ENCODE measurements around the gene NEK1. TPM values are rescaled to one million over a fixed set of nuclear protein-coding genes. Genes with fewer than 3 reads are reported as not detected.

Gene NEK1
- total RNA-seq, 2 experiments from 2014 or later: 10.7 to 11.4 TPM

DNA sequence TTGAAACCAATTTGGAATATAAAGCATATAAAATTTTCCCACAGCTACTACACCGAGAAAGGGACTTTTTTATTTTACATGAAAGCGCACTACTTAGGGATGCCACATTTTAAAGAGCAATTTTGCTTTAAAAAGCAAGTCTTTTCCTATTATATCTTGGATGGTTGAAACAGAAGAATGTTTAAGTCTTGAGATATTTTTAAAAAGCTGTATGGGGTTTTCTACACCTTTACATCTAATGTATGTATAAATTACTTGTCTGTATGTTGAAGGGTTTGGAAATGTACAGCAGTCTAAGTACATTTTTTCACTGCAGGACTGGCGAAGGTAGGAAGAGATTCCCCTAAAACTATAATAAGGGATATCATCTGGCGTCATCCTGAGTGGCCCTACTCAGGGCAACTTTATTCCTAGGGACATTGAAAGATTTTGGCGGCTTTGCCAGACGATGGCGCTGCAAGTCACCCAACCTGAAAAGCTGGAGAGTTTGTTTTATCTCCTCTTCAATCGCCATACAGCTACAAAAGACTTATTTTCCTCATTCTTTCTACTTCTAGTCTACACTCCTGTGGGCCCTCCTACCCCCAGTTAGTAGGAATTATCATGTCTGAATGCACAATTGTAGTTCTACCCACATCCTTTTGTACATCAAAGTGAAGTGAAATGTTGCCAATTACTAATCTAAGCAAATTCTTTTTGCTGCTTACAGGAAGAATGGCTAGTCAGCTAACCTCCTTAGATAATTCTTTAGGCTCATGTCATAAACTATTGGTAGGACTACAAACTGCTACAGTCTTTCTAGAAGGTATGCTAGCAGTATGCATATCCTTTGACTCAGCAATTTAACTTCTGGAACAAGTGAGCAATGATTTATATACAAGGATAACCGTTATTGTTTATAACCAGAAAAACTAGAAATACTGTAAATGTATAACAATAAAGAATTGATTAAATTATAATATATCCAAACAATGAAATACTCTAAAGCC lies 782 bp upstream of the NEK1 start:
- H3K4me1 Mint-ChIP-seq (ENCODE audit: low read depth): peaks cover 53% of the 10 kb centered on the region
- CTCF ChIA-PET: interaction anchor here (0.6 to 2.7 kb wide), 29 partner anchors 9 to 439 kb away, joined by 3 to 21 read pairs (median 4); partner anchors contain the start of gene MFAP3L
- peak overlapping the region; percentile 86 for H3K4me3 Mint-ChIP-seq
- intact Hi-C loops (cut with micrococcal nuclease): loop anchor here (1.0 to 10.0 kb wide), 15 partner anchors 9 to 1296 kb away; partner anchors contain the start of genes CBR4, DDX60, DDX60L and HPF1
- peak; percentile 84 for DNase-seq
- H3K27ac Mint-ChIP-seq: peak overlapping the region; percentile 94
- H3K9me3 Mint-ChIP-seq: no peaks in the 10 kb centered on the region
- POLR2A ChIA-PET: interaction anchor here (0.5 to 2.3 kb wide), 6 partner anchors 9 to 412 kb away, joined by 3 to 14 read pairs (median 6); no protein-coding TSS in a partner anchor
- H3K36me3 Mint-ChIP-seq: no peaks in the 10 kb centered on the region
- no peaks in the 10 kb centered on the region for H3K27me3 Mint-ChIP-seq

DNA sequence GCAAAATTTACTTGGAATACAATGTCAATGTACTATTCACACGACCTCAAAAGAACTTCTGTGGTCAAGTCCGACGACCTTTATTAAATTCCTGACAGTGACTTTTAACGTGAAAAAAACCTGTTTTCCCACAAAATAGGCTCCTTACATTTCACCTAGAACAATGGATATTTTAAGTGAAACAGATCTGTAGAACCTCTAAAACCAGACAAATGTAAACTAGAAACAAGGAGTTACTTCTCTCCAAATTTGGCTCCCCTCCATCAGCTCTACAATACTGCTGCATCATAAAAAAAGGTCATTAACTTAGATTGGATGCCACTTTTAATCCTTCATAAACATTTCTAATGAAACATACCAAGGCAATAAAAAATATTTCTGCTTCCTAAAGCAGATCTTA lies 1.2 kb downstream of the NEK1 start:
- Mint-ChIP-seq H3K4me3 (peak overlapping the region; percentile 86), H3K27me3 (no peaks in the 10 kb centered on the region), H3K4me1 (ENCODE audit: low read depth) (peaks cover 44% of the 10 kb centered on the region), H3K36me3 (no peaks in the 10 kb centered on the region), H3K9me3 (no peaks in the 10 kb centered on the region), H3K27ac (peak overlapping the region; percentile 23)
- intact Hi-C loops (cut with micrococcal nuclease): loop anchor here (5.0 to 10.0 kb wide), 4 partner anchors 356 to 1294 kb away; partner anchors contain the start of genes DDX60 and DDX60L
- no peak for DNase-seq
- POLR2A ChIA-PET: interaction anchor here (2.0 kb wide), 1 partner anchor 9 kb away, joined by 8 read pairs; the partner anchor contains the start of gene CLCN3
- CTCF ChIA-PET: no interaction called here

DNA sequence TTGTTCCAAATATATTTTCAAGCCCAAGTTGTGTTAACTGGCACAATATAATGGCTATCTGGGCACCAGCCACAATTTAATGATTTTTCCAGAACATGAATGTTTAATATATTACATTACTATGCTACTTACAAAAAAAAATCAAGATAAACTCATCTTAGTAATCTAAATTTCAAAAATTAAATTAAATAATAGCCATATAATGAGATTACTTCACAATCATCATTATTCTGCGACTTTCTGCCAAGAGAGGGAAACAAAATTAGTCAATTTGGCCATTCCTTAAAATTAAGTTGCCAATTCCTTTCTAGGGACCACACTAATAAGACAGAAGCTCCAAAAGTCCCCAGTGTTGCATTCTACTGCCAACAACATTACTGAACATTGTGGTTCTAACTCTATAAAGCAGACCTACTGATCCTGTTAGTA lies 7.5 kb downstream of the NEK1 start:
- POLR2A ChIA-PET: no interaction called here

DNA sequence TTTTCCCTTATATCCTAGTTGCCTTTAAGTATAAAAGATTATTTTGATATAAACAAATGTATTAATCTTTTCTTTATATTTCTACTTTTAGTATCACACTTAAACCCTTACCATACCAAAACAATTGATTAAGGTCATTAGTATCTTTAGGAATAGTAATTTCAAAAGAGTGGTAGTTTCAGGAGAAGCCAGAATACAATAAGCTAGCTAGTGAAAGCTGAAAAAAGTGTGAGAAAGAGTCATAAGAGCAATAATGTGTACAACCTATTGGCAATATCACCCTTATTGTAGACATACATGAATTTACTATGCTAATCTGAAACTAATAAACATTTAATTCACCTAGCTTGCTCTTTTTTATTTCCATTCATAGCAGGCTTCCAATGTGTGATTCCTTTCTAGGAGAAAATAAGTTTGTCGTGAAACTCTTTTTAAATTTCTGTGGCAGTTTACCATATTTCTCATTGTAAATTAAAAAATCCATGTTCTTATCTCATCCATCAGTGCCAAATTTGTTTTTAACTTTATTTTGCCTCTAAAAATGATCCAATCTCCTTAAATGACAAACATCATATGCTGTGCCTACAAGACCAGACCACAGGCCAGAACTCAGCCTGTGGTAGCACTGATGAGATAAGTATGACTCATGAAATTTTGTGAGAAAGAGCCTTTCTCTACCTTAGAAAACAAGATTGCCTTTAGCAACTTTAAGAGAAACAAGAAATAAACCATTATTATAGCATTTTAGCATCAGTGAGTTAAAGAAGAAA lies 8.1 kb downstream of the NEK1 start:
- Mint-ChIP-seq H3K27me3 (no peaks in the 10 kb centered on the region), H3K4me1 (ENCODE audit: low read depth) (peaks cover 28% of the 10 kb centered on the region), H3K4me3 (no peak overlapping the region), H3K36me3 (peaks cover 8% of the 10 kb centered on the region), H3K27ac (peak overlapping the region; percentile 7), H3K9me3 (no peaks in the 10 kb centered on the region)
- intact Hi-C loops (cut with micrococcal nuclease): loop anchor here (1.0 kb wide), 1 partner anchor 8 kb away; the partner anchor contains the start of gene NEK1
- POLR2A ChIA-PET: no interaction called here
- peak; percentile 48 for DNase-seq
- CTCF ChIA-PET: interaction anchor here (0.5 to 0.9 kb wide), 2 partner anchors 9 to 598 kb away, joined by 3 to 4 read pairs; no protein-coding TSS in a partner anchor

More for the DNA sequence above, 7.5 kb downstream of the NEK1 start:
- CTCF ChIA-PET: interaction anchor here (0.7 kb wide), 1 partner anchor 722 kb away, joined by 3 read pairs; no protein-coding TSS in a partner anchor
- no peaks in the 10 kb centered on the region for H3K27me3 Mint-ChIP-seq
- no peak overlapping the region for H3K4me3 Mint-ChIP-seq
- peaks cover 8% of the 10 kb centered on the region for H3K36me3 Mint-ChIP-seq
- DNase-seq: no peak
- peaks cover 28% of the 10 kb centered on the region for H3K4me1 Mint-ChIP-seq (ENCODE audit: low read depth)
- intact Hi-C loops (cut with micrococcal nuclease): loop anchor here (1.0 kb wide), 1 partner anchor 7 kb away; the partner anchor contains the start of gene NEK1
- H3K9me3 Mint-ChIP-seq: no peaks in the 10 kb centered on the region
- H3K27ac Mint-ChIP-seq: peak overlapping the region; percentile 49

DNA sequence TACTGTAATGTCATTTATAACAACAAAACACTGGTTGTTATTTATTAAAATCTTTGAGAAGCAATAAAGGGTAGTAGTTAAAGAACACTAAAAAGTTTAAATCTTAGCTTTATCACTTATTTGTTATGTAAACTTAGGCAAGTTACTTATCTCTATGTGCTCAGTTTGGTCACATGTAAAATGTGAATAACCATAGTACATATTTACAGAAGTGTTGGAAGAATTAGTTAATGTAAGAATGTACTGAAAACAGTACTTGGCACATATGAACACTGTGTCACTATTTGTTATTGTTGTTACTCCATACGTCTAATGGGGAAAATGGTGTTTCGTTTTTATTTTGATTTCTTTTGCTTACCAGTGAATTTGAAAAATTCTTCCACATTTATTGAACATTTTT lies 9.1 kb downstream of the NEK1 start:
- Mint-ChIP-seq H3K27me3 (no peaks in the 10 kb centered on the region), H3K4me3 (no peak overlapping the region), H3K9me3 (no peaks in the 10 kb centered on the region), H3K36me3 (peaks cover 8% of the 10 kb centered on the region), H3K27ac (no peak overlapping the region), H3K4me1 (ENCODE audit: low read depth) (peaks cover 28% of the 10 kb centered on the region)
- intact Hi-C loops (cut with micrococcal nuclease): no loop called here
- ChIA-PET POLR2A (no interaction called here), CTCF (interaction anchor here (0.9 kb wide), 1 partner anchor 10 kb away, joined by 4 read pairs; no protein-coding TSS in a partner anchor)
- no peak for DNase-seq

DNA sequence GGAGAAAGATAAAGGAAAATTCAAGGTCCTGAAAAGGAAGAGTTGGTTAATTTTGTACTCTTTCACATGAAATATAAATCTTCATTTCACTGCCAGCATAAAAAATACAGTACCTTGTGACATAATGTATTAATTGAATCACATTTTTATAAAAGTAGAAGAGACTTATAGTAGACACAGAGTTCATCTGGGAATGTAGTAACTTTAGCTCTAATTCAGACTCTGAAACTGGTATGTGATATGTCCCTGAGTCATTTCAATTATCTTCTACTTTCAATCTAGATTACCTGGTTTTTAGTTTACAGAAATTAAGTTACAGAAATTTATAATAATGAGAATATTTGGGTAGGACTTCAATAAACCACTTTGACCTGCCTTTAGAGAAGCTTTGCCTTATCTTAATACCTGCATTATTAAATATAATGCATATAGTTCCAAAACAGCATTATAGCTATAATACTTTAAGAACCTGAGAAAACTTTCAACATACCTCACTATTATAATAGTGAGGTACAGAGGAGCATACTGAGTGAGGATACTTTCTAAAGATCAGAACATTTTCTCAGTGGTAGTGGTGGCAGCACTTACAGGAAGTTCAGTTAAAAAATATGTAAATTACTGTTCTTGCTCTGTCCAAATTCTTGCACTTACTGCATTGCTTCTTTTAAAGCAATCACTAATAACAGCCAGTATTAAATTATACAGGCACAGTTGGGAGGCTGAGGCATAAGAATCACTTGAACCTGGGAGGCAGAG lies 11.2 kb downstream of the NEK1 start:
- Mint-ChIP-seq H3K27ac (no peak overlapping the region), H3K36me3 (peaks cover 9% of the 10 kb centered on the region)
- intact Hi-C loops (cut with micrococcal nuclease): no loop called here

DNA sequence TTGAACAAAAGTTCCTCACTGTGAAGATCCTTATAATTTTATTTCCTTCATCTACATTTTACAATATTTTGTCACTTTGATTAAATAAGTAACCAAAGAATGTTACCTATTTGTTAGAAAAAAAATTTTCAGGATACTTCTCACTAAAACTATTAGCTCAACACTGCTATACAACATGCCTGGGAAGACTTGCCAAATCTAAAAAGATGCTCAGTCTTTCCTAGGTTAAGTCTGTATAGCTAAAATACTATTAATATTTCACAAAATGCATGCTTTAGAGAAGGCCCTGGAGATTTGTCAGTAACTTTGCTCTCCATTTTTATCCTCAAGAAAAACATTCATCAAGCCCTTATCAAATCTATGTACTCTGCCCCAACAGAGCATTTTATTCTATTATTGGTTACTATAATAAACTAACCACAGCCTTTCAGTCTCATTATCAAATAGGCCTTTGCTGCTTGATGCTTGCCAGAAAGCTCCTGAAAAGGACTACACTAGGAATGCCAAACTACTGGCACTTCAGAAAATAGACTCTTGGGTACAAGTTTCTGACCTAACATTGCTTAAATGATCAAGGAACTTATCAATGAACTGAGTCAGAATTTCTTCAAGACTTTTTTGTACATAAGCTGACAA lies 17.7 kb downstream of the NEK1 start:
- no peaks in the 10 kb centered on the region for H3K27me3 Mint-ChIP-seq

More for the DNA sequence above, 11.2 kb downstream of the NEK1 start:
- no peak for DNase-seq
- Mint-ChIP-seq H3K4me3 (no peak overlapping the region), H3K4me1 (ENCODE audit: low read depth) (peaks cover 22% of the 10 kb centered on the region), H3K9me3 (no peaks in the 10 kb centered on the region), H3K27me3 (no peaks in the 10 kb centered on the region)
- POLR2A ChIA-PET: no interaction called here
- CTCF ChIA-PET: interaction anchor here (1.3 kb wide), 1 partner anchor 12 kb away, joined by 4 read pairs; the partner anchor contains the start of gene NEK1

DNA sequence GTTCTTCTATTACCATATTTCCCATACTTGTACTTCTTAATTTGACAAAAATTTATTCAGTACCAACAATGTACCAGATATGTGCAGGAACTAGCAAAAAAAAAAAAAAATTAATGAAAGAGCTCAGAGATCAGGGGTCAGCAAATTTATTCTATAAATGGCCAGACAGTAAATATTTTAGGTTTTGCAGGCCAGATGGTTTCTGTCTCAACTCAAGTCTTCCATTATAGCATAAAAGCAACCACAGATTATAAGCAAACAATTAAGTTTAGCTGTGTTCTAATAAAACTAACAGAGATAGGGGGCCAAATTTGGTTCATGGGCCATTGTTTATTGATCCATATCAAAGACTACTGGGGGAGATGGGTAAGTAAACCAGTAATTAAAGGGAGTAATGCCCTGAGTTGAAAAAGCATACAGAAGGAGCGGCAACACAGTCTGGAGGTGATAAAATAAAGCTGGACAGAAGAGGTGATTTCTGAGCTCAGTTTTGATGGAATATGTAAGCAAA lies 19.3 kb downstream of the NEK1 start:
- no peaks in the 10 kb centered on the region for H3K27me3 Mint-ChIP-seq
- H3K4me1 Mint-ChIP-seq (ENCODE audit: low read depth): no peaks in the 10 kb centered on the region
- no peaks in the 10 kb centered on the region for H3K9me3 Mint-ChIP-seq
- DNase-seq: no peak
- H3K36me3 Mint-ChIP-seq: peaks cover 11% of the 10 kb centered on the region
- H3K27ac Mint-ChIP-seq: no peak overlapping the region
- no peak overlapping the region for H3K4me3 Mint-ChIP-seq
- CTCF ChIA-PET: interaction anchor here (0.6 kb wide), 1 partner anchor 583 kb away, joined by 4 read pairs; the partner anchor contains the start of gene CBR4
- intact Hi-C loops (cut with micrococcal nuclease): no loop called here
- POLR2A ChIA-PET: no interaction called here

More for the DNA sequence above, 17.7 kb downstream of the NEK1 start:
- ChIA-PET POLR2A (no interaction called here), CTCF (no interaction called here)
- intact Hi-C loops (cut with micrococcal nuclease): no loop called here
- H3K27ac Mint-ChIP-seq: no peak overlapping the region
- no peak overlapping the region for H3K4me3 Mint-ChIP-seq
- no peak for DNase-seq
- H3K36me3 Mint-ChIP-seq: peaks cover 8% of the 10 kb centered on the region
- H3K9me3 Mint-ChIP-seq: no peaks in the 10 kb centered on the region
- H3K4me1 Mint-ChIP-seq (ENCODE audit: low read depth): no peaks in the 10 kb centered on the region

DNA sequence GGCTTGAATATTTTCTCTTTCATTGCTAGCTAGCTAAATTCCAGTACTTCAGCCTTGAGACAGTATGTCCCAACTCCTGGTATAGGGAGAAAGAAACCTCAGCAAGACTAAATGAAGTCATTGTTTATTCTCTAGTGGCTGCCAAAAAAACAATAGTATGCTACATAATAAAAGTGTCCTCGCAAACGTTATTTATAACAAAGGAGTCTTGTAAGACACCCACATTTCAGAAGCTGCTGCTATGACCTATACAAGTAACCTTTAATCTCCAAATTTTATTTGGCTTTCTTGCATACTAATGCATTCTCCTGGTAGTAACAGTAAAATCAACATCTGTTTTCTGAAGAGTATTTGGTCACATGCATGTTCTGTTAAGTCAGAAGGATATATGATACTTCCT lies 28.8 kb downstream of the NEK1 start:
- no peaks in the 10 kb centered on the region for H3K9me3 Mint-ChIP-seq
- ChIA-PET CTCF (no interaction called here), POLR2A (no interaction called here)
- intact Hi-C loops (cut with micrococcal nuclease): no loop called here
- no peak overlapping the region for H3K4me3 Mint-ChIP-seq
- no peaks in the 10 kb centered on the region for H3K27me3 Mint-ChIP-seq
- H3K27ac Mint-ChIP-seq: no peak overlapping the region
- DNase-seq: no peak
- H3K4me1 Mint-ChIP-seq (ENCODE audit: low read depth): no peaks in the 10 kb centered on the region
- peaks cover 13% of the 10 kb centered on the region for H3K36me3 Mint-ChIP-seq

DNA sequence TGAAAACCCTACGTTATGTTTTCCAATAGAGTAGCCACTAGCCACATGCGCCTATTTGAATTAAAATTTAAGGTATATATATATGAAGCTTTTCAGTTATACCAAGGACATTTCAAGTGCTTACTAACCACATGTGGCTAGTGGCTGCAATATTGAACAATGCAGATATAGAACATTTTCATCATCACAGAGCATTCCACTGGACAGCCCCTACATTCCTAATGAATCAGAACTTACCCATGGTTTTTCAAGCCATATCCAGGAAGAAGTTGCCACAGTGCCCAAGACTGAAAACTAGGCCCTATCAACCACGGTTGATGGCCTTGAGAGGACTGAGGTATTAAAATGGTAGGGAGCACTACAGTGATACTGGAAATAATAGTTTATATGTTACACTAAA lies 29.7 kb downstream of the NEK1 start:
- Mint-ChIP-seq H3K27ac (no peak overlapping the region), H3K27me3 (no peaks in the 10 kb centered on the region), H3K9me3 (no peaks in the 10 kb centered on the region), H3K4me3 (no peak overlapping the region), H3K4me1 (ENCODE audit: low read depth) (no peaks in the 10 kb centered on the region), H3K36me3 (peaks cover 13% of the 10 kb centered on the region)
- intact Hi-C loops (cut with micrococcal nuclease): no loop called here
- no peak for DNase-seq
- ChIA-PET POLR2A (no interaction called here), CTCF (no interaction called here)

DNA sequence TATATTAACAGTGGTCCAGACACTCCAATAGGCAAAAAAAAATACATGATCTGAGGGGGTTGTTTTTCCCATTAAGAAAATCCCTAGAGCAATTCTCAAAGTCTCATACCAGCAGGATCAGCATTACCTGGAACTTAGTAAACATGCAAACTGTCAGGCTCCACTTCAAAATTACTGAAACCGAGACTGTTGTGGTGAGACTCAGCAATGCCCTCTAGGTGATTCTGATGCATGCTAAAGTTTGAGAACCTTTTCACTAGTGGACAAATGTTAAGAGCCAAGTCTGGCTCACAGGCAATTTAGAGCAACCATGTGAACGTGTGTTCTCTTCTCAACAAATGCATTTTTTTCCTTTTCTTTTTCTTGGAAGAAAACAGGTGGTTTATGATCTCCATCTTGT lies 30.2 kb downstream of the NEK1 start:
- Mint-ChIP-seq H3K27me3 (no peaks in the 10 kb centered on the region), H3K4me3 (no peak overlapping the region), H3K4me1 (ENCODE audit: low read depth) (no peaks in the 10 kb centered on the region), H3K36me3 (peaks cover 13% of the 10 kb centered on the region), H3K9me3 (no peaks in the 10 kb centered on the region), H3K27ac (no peak overlapping the region)
- POLR2A ChIA-PET: no interaction called here
- CTCF ChIA-PET: no interaction called here
- intact Hi-C loops (cut with micrococcal nuclease): no loop called here
- no peak for DNase-seq
